Liver (tissue), 9 donors: Measurements from ENCODE around the gene EP400. TPM values are rescaled to one million over a fixed set of nuclear protein-coding genes. Genes with fewer than 3 reads are reported as not detected.

Experiments
- DNase-seq: peaks from one replicate; pipeline ENCODE4 v3.0.0-alpha.2; 2017; ENCODE audit warnings: low spot score
- H3K27ac ChIP-seq, 2 donors: one replicate each; pipeline ENCODE4 v1.7.0; 2013; ENCODE audit warnings: inconsistent platforms in 2 of 2, low read length in 2 of 2, control low read depth in 1 of 2, low read depth in 1 of 2, mild to moderate bottlenecking in 1 of 2
- H3K27me3 ChIP-seq, 4 donors: one replicate each; pipeline versions ENCODE4 v1.6.1 to v1.7.0; 2013; ENCODE audit warnings: low read length in 3 of 4, inconsistent platforms in 1 of 4, mild to moderate bottlenecking in 1 of 4, moderate library complexity in 1 of 4; ENCODE audit not compliant: control insufficient read depth in 4 of 4, insufficient read depth in 4 of 4
- H3K36me3 ChIP-seq, 4 donors: one replicate each; pipeline versions ENCODE4 v1.6.1 to v1.7.0; 2013; ENCODE audit warnings: low read length in 3 of 4, mild to moderate bottlenecking in 3 of 4, low read depth in 1 of 4, moderate library complexity in 1 of 4; ENCODE audit not compliant: control insufficient read depth in 4 of 4, insufficient read depth in 3 of 4
- H3K4me1 ChIP-seq, 4 donors: one replicate each; pipeline versions ENCODE4 v1.6.1 to v1.7.0; 2013; ENCODE audit warnings: low read length in 3 of 4, mild to moderate bottlenecking in 3 of 4, moderate library complexity in 1 of 4; ENCODE audit not compliant: control insufficient read depth in 4 of 4, insufficient read depth in 4 of 4
- H3K4me3 ChIP-seq, 3 donors: one replicate each; pipeline versions ENCODE4 v1.6.1 to v1.7.0; 2013; ENCODE audit warnings: low read length in 3 of 3, control low read depth in 1 of 3, low read depth in 1 of 3, mild to moderate bottlenecking in 1 of 3
- H3K9ac ChIP-seq, 2 donors: one replicate each; pipeline ENCODE4 v1.7.0; 2013; ENCODE audit warnings: low read length in 2 of 2, mild to moderate bottlenecking in 2 of 2, moderate library complexity in 2 of 2, control low read depth in 1 of 2, low read depth in 1 of 2
- H3K9me3 ChIP-seq, 4 donors: one replicate each; pipeline versions ENCODE4 v1.6.1 to v1.7.0; 2013; ENCODE audit warnings: low read length in 3 of 4; ENCODE audit not compliant: control insufficient read depth in 4 of 4
- EGR1 ChIP-seq, 2 donors: IDR thresholded peaks; 2 replicates each; pipeline ENCODE4 v1.6.1; 2016 to 2018; ENCODE audit warnings: antibody characterized with exemption in 2 of 2, low read depth in 2 of 2
- FOXA1 ChIP-seq: IDR thresholded peaks from 2 replicates; pipeline ENCODE4 v1.6.1; 2016; ENCODE audit warnings: antibody characterized with exemption
- FOXA2 ChIP-seq: IDR thresholded peaks from 2 replicates; pipeline ENCODE4 v1.6.1; 2016; ENCODE audit warnings: antibody characterized with exemption
- GABPA ChIP-seq, 2 donors: IDR thresholded peaks in 1 of 2; conservative IDR thresholded peaks in 1 of 2; 2 replicates each; pipeline ENCODE4 v1.6.1; 2016; ENCODE audit warnings: antibody characterized with exemption in 2 of 2, mild to moderate bottlenecking in 1 of 2, moderate library complexity in 1 of 2
- HNF4G ChIP-seq: IDR thresholded peaks from 2 replicates; pipeline ENCODE4 v1.6.1; 2016; ENCODE audit warnings: antibody characterized with exemption
- JUND ChIP-seq, 2 donors: IDR thresholded peaks; 2 replicates each; pipeline ENCODE4 v1.6.1; 2016; ENCODE audit warnings: antibody characterized with exemption in 2 of 2
- NR2F2 ChIP-seq: IDR thresholded peaks from 2 replicates; pipeline ENCODE4 v1.6.1; 2016; ENCODE audit warnings: antibody characterized with exemption
- RAD21 ChIP-seq, 2 donors: IDR thresholded peaks; 2 replicates each; pipeline ENCODE4 v1.6.1; 2016; ENCODE audit warnings: antibody characterized with exemption in 2 of 2, mild to moderate bottlenecking in 2 of 2
- RXRA ChIP-seq, 2 donors: IDR thresholded peaks; 2 replicates each; pipeline ENCODE4 v1.6.1; 2017 to 2018; ENCODE audit warnings: antibody characterized with exemption in 2 of 2, mild to moderate bottlenecking in 1 of 2
- SP1 ChIP-seq: IDR thresholded peaks from 2 replicates; pipeline ENCODE4 v1.6.1; 2018; ENCODE audit warnings: antibody characterized with exemption, mild to moderate bottlenecking
- TAF1 ChIP-seq: conservative IDR thresholded peaks from 2 replicates; pipeline ENCODE4 v1.6.1; 2016; ENCODE audit warnings: antibody characterized with exemption, mild to moderate bottlenecking
- YY1 ChIP-seq: IDR thresholded peaks from 2 replicates; pipeline ENCODE4 v1.6.1; 2016; ENCODE audit warnings: antibody characterized with exemption, mild to moderate bottlenecking
- WGBS: extraction: QIAGEN DNeasy Blood & Tissue Kit; methylation state at CpG from one replicate; pipeline ENCODE4 v1.1.7; 2013; 5-methylcytosine and 5-hydroxymethylcytosine counted together
- polyA plus RNA-seq, 2 donors: library from polyadenylated mRNA; stranded (reverse) in 1 of 2; unstranded in 1 of 2; fragments of 200-250 nt in 1 of 2; fragments of >200 nt in 1 of 2; fragmentation: Nextera tagmentation in 1 of 2; extraction: Ambion mirVana in 1 of 2; gene quantifications; one replicate each; pipeline versions ENCODE4 v1.2.1 to v1.2.3, GENCODE V29; 2013 to 2015
- total RNA-seq, 2 donors: library from RNA; depleted of rRNA; stranded (reverse); fragments of >200 nt; gene quantifications; one replicate each; pipeline ENCODE4 v1.2.3, GENCODE V29; 2014
- TF ChIP-seq, protein P1 (sequence below): fragments of 150-350 bp; IDR thresholded peaks from 2 replicates; pipeline ENCODE4 v1.5.1; 2017; ENCODE audit warnings: improper control_type of control experiment, low read depth, low read length; ENCODE audit not compliant: missing input control
- TF ChIP-seq, protein P2 (sequence below): IDR thresholded peaks from 2 replicates; pipeline ENCODE4 v1.6.1; 2016; ENCODE audit warnings: antibody characterized with exemption
- TF ChIP-seq, protein P3 (sequence below): IDR thresholded peaks from 2 replicates; pipeline ENCODE4 v1.6.1; 2016; ENCODE audit warnings: antibody characterized with exemption
- TF ChIP-seq, protein P4 (sequence below): IDR thresholded peaks from 2 replicates; pipeline ENCODE4 v1.6.1; 2016; ENCODE audit warnings: antibody characterized with exemption
- TF ChIP-seq, protein P5 (sequence below): IDR thresholded peaks from 2 replicates; pipeline ENCODE4 v1.6.1; 2016; ENCODE audit warnings: antibody characterized with exemption, mild to moderate bottlenecking
- donor health status: healthy.
- donor health status: healthy.
- donor health status: healthy.
- donor health status: healthy.
- donor health status: healthy.

The EP400 gene
- total and polyA plus RNA-seq, 4 donors: 4.7 to 12.4 (median 7.1) TPM

DNA sequence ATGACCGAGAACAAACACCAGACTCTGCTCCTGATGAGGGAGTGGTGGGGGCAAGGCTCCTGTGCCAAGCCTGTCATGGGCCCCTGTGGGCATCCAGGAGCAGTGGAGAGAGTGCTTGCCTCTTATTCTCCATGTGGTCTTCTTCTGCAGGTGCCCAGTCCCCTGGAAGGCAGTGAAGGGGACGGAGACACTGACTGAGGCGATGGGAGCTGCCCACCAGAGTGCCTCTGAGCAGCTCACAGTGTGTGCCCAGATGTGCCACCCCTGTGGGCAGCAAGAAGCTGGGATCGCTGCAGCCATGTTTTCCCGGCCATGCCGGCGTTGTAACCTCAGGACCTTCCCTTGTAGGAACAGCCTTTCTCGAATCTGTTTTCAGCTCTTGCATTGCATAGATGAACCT is 6.4 kb upstream of the EP400 start:
- H3K9ac ChIP-seq: no peak overlapping the region

DNA sequence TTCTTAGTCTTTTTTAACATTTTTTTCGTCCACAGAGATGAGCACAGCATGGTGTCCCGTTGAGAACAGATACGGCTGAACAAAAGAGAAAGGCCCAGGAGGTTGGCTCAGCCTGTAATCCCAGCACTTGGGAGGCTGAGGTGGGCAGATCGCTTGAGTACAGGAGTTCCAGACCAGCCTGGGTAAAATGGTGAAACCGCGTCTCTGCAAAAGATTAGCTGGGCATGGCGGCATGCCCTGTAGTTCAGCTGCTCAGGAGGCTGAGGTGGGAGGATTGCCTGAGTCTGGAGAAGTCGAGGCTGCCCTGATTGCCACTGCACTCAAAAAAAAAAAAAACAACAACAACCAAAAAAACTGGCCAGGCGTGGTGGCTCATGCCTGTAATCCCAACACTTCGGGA is 5.9 kb upstream of the EP400 start:
- Histone ChIP-seq H3K9me3 (no peaks in the 10 kb centered on the region), H3K4me1 (no peaks in the 10 kb centered on the region), H3K4me3 (no peak overlapping the region), H3K27ac (no peak overlapping the region), H3K27me3 (no peaks in the 10 kb centered on the region), H3K9ac (no peak overlapping the region), H3K36me3 (peaks cover 5 to 39% (median 15%) of the 10 kb centered on the region in 4 donors)
- 97% methylated on average over 10 of the region's 10 CpGs for WGBS
- DNase-seq: no peak
- TF ChIP-seq TAF1: no peak
- no peak for TF ChIP-seq JUND (IDR thresholded peaks at IDR 0.05)
- TF ChIP-seq SP1: no peak
- no peak for TF ChIP-seq EGR1 (IDR thresholded peaks at IDR 0.05; ENCODE audit: low read depth in 2 of 2)
- TF ChIP-seq, protein P1, sequence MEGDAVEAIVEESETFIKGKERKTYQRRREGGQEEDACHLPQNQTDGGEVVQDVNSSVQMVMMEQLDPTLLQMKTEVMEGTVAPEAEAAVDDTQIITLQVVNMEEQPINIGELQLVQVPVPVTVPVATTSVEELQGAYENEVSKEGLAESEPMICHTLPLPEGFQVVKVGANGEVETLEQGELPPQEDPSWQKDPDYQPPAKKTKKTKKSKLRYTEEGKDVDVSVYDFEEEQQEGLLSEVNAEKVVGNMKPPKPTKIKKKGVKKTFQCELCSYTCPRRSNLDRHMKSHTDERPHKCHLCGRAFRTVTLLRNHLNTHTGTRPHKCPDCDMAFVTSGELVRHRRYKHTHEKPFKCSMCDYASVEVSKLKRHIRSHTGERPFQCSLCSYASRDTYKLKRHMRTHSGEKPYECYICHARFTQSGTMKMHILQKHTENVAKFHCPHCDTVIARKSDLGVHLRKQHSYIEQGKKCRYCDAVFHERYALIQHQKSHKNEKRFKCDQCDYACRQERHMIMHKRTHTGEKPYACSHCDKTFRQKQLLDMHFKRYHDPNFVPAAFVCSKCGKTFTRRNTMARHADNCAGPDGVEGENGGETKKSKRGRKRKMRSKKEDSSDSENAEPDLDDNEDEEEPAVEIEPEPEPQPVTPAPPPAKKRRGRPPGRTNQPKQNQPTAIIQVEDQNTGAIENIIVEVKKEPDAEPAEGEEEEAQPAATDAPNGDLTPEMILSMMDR: no peak
- no peak for TF ChIP-seq YY1
- TF ChIP-seq HNF4G: no peak
- TF ChIP-seq, protein P2, sequence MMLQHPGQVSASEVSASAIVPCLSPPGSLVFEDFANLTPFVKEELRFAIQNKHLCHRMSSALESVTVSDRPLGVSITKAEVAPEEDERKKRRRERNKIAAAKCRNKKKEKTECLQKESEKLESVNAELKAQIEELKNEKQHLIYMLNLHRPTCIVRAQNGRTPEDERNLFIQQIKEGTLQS: no peak
- no peak for TF ChIP-seq RAD21 (IDR thresholded peaks at IDR 0.05)
- no peak for TF ChIP-seq FOXA2
- TF ChIP-seq FOXA1: no peak
- TF ChIP-seq RXRA (IDR thresholded peaks at IDR 0.05): no peak
- no peak for TF ChIP-seq GABPA (IDR thresholded peaks at IDR 0.05 in 1 of 2, conservative IDR thresholded peaks at IDR 0.05 in 1 of 2)

More for the DNA sequence above, 6.4 kb upstream of the EP400 start:
- H3K36me3 ChIP-seq: peaks cover 5 to 39% (median 15%) of the 10 kb centered on the region in 4 donors
- H3K27ac ChIP-seq: no peak overlapping the region
- WGBS: 98% methylated on average over 8 of the region's 8 CpGs
- H3K9me3 ChIP-seq: no peaks in the 10 kb centered on the region
- no peak overlapping the region for H3K4me3 ChIP-seq
- no peaks in the 10 kb centered on the region for H3K27me3 ChIP-seq
- no peak for DNase-seq
- H3K4me1 ChIP-seq: no peaks in the 10 kb centered on the region
- TF ChIP-seq YY1 (no peak), SP1 (no peak), EGR1 (IDR thresholded peaks at IDR 0.05; ENCODE audit: low read depth in 2 of 2) (no peak), FOXA1 (no peak), FOXA2 (no peak), JUND (IDR thresholded peaks at IDR 0.05) (no peak), RXRA (IDR thresholded peaks at IDR 0.05) (no peak), RAD21 (IDR thresholded peaks at IDR 0.05) (no peak), NR2F2 (no peak)
- TF ChIP-seq, protein P1: no peak
- TF ChIP-seq, protein P2: no peak
- TF ChIP-seq, protein P3, sequence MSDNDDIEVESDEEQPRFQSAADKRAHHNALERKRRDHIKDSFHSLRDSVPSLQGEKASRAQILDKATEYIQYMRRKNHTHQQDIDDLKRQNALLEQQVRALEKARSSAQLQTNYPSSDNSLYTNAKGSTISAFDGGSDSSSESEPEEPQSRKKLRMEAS: no peak
- TF ChIP-seq, protein P4, sequence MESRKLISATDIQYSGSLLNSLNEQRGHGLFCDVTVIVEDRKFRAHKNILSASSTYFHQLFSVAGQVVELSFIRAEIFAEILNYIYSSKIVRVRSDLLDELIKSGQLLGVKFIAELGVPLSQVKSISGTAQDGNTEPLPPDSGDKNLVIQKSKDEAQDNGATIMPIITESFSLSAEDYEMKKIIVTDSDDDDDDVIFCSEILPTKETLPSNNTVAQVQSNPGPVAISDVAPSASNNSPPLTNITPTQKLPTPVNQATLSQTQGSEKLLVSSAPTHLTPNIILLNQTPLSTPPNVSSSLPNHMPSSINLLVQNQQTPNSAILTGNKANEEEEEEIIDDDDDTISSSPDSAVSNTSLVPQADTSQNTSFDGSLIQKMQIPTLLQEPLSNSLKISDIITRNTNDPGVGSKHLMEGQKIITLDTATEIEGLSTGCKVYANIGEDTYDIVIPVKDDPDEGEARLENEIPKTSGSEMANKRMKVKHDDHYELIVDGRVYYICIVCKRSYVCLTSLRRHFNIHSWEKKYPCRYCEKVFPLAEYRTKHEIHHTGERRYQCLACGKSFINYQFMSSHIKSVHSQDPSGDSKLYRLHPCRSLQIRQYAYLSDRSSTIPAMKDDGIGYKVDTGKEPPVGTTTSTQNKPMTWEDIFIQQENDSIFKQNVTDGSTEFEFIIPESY: no peak
- TF ChIP-seq, protein P5, sequence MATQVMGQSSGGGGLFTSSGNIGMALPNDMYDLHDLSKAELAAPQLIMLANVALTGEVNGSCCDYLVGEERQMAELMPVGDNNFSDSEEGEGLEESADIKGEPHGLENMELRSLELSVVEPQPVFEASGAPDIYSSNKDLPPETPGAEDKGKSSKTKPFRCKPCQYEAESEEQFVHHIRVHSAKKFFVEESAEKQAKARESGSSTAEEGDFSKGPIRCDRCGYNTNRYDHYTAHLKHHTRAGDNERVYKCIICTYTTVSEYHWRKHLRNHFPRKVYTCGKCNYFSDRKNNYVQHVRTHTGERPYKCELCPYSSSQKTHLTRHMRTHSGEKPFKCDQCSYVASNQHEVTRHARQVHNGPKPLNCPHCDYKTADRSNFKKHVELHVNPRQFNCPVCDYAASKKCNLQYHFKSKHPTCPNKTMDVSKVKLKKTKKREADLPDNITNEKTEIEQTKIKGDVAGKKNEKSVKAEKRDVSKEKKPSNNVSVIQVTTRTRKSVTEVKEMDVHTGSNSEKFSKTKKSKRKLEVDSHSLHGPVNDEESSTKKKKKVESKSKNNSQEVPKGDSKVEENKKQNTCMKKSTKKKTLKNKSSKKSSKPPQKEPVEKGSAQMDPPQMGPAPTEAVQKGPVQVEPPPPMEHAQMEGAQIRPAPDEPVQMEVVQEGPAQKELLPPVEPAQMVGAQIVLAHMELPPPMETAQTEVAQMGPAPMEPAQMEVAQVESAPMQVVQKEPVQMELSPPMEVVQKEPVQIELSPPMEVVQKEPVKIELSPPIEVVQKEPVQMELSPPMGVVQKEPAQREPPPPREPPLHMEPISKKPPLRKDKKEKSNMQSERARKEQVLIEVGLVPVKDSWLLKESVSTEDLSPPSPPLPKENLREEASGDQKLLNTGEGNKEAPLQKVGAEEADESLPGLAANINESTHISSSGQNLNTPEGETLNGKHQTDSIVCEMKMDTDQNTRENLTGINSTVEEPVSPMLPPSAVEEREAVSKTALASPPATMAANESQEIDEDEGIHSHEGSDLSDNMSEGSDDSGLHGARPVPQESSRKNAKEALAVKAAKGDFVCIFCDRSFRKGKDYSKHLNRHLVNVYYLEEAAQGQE: no peak
